Measurements from ENCODE around the gene NXN.

DNA sequence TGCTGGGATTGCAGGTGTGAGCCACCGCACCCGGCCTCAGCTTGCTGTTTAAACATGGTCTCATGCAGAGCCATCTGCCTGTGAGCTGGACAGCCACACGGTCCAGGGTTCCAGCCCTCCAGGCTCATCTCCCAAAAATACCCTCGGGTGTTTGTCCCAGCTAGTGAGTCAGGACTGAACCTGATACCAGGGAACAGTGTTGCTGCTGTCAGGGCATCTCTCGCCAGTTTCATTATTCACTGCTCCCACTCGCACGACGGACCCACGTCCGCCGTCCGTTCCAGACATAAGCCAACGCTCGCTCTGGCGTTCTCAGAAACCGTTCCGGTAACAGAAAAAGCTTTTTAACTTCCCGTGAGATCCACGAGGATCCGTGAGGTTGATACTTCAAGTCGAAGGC, 77.6 kb downstream of the NXN start:
- TF ChIP-seq POLR2AphosphoS5 (IDR thresholded peaks at IDR 0.05; ENCODE audit: low read depth) (no peak), GABPA (IDR thresholded peaks at IDR 0.05; ENCODE audit: low read depth) (no peak), SPI1 (IDR thresholded peaks at IDR 0.05; ENCODE audit: borderline replicate concordance, low read depth) (no peak)
- TF ChIP-seq, protein P1, sequence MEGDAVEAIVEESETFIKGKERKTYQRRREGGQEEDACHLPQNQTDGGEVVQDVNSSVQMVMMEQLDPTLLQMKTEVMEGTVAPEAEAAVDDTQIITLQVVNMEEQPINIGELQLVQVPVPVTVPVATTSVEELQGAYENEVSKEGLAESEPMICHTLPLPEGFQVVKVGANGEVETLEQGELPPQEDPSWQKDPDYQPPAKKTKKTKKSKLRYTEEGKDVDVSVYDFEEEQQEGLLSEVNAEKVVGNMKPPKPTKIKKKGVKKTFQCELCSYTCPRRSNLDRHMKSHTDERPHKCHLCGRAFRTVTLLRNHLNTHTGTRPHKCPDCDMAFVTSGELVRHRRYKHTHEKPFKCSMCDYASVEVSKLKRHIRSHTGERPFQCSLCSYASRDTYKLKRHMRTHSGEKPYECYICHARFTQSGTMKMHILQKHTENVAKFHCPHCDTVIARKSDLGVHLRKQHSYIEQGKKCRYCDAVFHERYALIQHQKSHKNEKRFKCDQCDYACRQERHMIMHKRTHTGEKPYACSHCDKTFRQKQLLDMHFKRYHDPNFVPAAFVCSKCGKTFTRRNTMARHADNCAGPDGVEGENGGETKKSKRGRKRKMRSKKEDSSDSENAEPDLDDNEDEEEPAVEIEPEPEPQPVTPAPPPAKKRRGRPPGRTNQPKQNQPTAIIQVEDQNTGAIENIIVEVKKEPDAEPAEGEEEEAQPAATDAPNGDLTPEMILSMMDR (IDR thresholded peaks at IDR 0.05; ENCODE audit: insufficient read depth, low read length), result no peak
- TF ChIP-seq, protein P2, sequence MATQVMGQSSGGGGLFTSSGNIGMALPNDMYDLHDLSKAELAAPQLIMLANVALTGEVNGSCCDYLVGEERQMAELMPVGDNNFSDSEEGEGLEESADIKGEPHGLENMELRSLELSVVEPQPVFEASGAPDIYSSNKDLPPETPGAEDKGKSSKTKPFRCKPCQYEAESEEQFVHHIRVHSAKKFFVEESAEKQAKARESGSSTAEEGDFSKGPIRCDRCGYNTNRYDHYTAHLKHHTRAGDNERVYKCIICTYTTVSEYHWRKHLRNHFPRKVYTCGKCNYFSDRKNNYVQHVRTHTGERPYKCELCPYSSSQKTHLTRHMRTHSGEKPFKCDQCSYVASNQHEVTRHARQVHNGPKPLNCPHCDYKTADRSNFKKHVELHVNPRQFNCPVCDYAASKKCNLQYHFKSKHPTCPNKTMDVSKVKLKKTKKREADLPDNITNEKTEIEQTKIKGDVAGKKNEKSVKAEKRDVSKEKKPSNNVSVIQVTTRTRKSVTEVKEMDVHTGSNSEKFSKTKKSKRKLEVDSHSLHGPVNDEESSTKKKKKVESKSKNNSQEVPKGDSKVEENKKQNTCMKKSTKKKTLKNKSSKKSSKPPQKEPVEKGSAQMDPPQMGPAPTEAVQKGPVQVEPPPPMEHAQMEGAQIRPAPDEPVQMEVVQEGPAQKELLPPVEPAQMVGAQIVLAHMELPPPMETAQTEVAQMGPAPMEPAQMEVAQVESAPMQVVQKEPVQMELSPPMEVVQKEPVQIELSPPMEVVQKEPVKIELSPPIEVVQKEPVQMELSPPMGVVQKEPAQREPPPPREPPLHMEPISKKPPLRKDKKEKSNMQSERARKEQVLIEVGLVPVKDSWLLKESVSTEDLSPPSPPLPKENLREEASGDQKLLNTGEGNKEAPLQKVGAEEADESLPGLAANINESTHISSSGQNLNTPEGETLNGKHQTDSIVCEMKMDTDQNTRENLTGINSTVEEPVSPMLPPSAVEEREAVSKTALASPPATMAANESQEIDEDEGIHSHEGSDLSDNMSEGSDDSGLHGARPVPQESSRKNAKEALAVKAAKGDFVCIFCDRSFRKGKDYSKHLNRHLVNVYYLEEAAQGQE (IDR thresholded peaks at IDR 0.05; ENCODE audit: insufficient replicate concordance, low read depth), result no peak

Measured in HL-60 (cell line).